Measurements from ENCODE around the gene COQ5.

DNA sequence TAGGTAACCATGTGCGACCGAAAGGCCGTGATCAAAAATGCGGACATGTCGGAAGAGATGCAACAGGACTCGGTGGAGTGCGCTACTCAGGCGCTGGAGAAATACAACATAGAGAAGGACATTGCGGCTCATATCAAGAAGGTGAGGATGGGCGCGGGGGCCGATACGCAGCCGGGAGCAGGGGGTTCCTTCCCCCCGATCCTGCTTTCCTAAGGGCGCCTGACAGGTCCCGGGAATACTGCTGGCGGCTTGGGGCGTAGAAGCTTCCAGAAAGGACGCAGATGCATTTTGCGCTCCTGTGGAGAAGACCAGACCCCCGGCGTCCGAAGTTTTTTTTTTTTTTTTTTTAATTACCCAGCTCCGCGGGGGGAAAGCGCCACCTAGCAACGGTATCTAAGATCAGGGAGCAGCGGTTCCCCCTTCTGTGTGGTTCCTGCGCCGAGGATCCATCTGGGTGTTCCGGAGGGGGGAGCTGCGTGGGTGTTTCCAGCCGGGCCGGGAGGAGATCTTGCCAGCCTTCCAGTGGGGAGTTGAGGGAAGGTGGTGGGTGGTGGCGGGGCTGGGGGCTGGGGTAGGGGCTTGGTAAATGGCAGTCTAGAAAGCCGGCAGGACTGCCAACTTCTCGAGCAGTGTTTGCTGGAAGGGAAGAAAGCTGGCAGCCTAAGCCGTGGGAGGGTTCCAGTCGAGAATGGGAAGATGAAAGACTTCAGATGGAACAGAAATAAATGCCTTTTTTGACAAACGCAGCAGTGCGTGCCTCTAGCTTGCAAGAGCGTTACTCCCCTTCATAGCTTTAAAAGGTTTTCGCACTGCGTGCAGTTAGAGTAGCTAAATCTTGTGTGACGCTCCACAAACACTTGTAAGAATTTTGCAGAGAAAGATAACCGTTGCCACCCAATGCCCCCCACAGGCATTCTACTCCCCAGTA lies 32.3 kb downstream of the COQ5 start:
- TF ChIP-seq, protein P1, sequence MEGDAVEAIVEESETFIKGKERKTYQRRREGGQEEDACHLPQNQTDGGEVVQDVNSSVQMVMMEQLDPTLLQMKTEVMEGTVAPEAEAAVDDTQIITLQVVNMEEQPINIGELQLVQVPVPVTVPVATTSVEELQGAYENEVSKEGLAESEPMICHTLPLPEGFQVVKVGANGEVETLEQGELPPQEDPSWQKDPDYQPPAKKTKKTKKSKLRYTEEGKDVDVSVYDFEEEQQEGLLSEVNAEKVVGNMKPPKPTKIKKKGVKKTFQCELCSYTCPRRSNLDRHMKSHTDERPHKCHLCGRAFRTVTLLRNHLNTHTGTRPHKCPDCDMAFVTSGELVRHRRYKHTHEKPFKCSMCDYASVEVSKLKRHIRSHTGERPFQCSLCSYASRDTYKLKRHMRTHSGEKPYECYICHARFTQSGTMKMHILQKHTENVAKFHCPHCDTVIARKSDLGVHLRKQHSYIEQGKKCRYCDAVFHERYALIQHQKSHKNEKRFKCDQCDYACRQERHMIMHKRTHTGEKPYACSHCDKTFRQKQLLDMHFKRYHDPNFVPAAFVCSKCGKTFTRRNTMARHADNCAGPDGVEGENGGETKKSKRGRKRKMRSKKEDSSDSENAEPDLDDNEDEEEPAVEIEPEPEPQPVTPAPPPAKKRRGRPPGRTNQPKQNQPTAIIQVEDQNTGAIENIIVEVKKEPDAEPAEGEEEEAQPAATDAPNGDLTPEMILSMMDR (IDR thresholded peaks at IDR 0.05) = no peak
- no peak for TF ChIP-seq POLR2A (IDR thresholded peaks at IDR 0.05)
